Activated naive CD4-positive, alpha-beta T cell treated with anti-CD3 and anti-CD28 coated beads for 36 hours (primary cell): ENCODE data around the gene HSPB8. TPM values are rescaled to one million over a fixed set of nuclear protein-coding genes. Genes with fewer than 3 reads are reported as not detected.

Experiments used
- total RNA-seq, 2 experiments: library from RNA; stranded (reverse); gene quantifications; one replicate each; pipeline ENCODE4 v1.2.3, GENCODE V29; 2021

The HSPB8 gene
- total RNA-seq, 2 experiments from 2014 or later, result not detected

Other genes starting within 250 kb of the HSPB8 start
- gene SRRM4, start 197.4 kb upstream of the HSPB8 start, total RNA-seq, result not detected
- not detected for gene CCDC60, start 155.8 kb downstream of the HSPB8 start, total RNA-seq